SIG-M5 treated with dmso at 0.1 percent for 504 hours (cell line): ENCODE data around the gene RNF130.
A peak's percentile ranks its signal among the peaks of the same experiment; 100 is the strongest.
"Not testable (repeated sequence)": the region's sequence is repeated elsewhere in the genome, so short reads cannot be mapped to it uniquely, and the experiment has no call there.

Experiments used
- DNase-seq: peaks from one replicate; lab custom pipeline; 2025; ENCODE audit not compliant: unreplicated experiment; lab: John Stamatoyannopoulos, UW

The RNF130 gene

DNA sequence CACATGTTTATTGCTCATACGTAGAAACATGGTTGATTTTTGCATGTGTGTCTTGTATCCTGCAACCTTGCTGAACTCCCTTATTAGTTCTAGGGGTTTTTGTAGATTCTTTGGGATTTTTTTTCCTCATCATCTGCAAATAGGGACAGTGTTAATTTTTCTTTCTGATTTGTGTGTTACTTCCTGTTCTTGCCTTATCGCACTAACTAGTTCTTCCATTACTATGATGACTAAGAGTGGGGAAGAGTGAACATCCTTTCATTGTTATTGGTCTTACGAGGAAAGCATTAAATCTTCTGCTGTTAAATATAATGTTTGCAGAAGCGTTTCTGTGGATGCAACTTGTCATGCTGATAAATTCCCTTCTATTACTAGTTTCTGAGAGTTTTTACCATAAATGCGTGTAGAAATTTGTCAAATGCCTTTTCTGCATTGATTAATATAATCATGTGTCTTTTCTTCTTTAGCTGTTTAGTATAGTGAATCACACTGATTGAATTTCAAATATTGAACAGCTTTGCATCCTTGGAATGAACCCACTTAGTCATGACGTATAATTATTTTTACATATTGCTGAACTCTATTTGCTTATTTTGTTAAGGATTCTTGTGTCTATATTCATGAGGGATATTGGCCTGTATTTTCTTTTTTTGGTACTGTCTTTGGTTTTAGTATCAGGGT is 32.1 kb upstream of the RNF130 start:
- no peak for DNase-seq

GRCh38 chr5:180102636-180103035 is 31.1 kb upstream of the RNF130 start:
- DNase-seq: no peak

DNA sequence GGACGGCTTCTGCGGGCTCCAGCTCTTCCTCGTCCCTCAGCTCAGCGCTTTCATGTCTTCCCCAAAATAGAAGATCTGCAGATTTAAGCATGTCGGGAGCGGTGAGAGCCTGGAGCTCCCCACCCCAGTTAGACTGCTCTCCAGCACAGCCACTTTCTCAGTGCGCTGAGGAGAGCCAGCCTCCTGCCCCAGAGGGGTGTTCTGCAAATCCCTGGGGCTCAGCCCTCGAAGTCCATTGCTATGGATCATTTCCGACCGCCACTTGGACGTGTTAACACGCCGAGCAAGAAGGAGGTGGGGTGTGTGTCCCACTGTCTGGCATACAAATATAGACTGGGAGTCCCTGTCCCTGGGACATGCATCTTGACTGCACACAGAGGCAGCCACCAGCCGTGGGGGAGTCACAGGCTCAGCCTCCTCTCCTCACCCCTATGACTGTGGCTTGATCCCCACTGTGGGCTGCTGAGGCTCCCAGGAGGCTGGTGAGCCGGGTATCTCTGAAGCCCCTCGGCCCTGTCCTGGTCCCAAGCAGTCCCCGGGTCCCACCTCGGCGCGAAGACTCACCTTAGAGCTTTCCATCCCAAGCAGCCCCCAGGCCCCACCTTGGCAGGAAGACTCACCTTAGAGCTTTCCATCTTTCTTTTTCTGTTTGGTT is 30.0 kb upstream of the RNF130 start:
- no peak for DNase-seq

- no peak for DNase-seq
These were observed 29.3 kb upstream of the RNF130 start for GRCh38 chr5:180100621-180101450.

DNA sequence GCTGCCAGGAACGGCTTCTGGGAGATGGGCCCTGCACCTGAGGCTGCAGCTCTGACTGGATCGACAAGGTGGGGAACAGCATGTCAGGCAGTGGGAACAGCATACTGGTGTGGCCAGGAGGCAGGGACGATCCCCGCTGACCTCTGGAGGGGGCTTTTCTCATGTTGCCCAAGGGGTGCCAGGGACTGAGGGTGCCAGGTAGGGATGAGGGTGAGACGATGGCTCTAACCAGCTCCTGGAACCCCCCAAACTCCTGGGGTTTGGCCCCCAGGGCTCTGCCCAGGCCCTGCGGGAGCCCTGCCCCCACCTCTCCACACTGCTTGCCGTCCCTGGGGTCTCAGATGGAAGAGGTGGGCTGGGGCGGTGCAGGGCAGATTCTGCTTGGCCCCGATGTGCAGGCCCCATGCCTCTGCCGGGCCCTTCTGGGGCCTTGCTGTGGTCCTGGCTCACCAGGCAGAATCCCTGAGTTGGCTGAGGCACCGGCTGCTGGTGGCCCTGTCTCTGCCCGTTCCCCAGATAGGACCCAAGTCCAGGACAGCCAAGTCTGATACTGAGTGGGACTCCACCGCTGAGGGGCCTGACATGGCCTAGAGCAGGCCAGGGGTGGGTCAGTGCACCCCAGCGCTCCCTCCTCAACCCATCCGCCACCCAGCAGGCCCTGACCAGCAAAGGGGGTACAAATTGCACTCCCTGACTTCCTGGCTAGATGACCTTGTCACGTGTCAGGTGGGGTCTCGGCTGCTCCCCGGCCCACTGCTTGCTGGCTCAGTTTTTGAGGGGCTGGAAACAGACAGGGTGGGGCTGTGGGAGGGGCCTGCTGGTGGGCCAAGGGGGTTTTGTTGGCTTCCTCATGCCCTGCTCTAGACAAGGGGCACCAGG is 28.4 kb upstream of the RNF130 start:
- no peak for DNase-seq

DNA sequence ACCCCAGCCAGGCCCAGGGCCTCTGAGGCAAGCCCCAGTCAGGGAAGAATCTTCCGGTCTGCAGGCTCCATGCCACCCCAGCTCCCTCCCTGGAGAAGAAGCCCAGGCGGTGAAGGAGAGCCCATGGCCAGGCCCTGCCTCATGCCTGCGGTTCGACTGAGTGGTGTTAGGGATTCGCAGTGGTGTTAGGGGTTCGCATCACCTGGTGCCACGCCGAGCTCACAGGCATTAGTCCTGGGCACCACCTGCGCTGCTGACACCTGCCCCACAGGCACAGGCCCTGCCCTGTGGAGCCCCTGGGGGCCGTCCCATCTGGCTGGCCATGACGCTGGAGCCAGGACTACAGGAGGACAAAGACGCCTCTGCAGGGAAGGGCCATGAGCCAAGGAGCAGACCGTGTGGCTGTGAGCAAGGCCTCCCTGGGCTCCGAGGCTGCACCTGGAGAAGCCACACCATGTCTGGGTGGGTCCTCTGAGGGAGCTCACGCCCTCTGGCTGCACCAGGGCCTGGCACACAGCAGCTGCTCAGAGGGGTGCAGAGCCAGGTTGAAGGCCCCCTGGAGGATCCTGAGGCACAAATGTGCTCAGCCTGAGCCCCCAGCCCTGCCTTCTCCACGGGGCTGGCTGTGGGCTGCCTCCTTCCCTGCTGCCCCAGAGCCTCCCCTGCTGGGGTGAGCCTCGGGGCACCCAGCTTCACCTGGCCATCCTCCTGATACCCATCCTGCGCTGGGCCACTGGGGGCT is 27.6 kb upstream of the RNF130 start:
- DNase-seq: no peak

GRCh38 chr5:180098526-180098925 is 27.0 kb upstream of the RNF130 start:
- DNase-seq: no peak

DNA sequence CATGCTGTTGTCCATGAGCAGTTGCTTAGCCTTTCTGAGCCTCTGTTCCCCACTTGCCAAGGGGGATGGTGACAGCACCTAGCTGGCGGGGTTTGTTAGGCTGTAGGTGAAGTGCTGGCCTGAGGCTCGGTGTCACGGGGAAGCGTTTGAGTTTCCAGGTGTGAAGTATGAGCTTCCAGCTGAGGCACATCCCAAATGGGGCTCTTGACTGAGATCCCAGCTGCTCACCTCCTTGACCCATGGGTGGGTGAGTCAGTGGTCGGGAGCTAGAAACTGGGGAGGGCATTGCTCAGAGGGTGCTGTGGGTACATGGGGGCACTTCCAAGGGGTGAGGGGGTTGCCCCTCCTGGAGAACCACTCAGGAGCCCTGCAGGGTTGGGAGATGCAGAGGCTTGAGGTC is 26.4 kb upstream of the RNF130 start:
- DNase-seq: no peak

- DNase-seq: no peak
These were observed 25.8 kb upstream of the RNF130 start for GRCh38 chr5:180097163-180097894.

DNA sequence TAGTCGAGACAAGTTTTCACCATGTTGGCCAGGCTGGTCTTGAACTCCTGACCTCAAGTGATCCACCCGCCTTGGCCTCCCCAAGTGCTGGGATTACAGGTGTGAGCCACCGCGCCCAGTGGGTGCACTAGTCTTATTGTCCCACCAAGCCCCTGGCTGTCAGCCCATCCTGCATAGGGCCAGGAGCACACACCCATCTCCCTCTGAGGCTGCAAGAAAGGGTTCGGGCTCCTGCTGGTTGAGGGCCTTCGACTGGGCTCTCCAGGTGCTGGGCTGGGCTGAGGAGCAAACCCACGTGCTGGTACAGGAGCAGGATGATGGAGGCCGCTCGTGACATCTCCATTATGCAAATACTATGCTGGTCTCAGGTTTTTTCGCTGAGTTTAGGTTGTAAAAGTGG is 25.1 kb upstream of the RNF130 start:
- DNase-seq: no peak

DNA sequence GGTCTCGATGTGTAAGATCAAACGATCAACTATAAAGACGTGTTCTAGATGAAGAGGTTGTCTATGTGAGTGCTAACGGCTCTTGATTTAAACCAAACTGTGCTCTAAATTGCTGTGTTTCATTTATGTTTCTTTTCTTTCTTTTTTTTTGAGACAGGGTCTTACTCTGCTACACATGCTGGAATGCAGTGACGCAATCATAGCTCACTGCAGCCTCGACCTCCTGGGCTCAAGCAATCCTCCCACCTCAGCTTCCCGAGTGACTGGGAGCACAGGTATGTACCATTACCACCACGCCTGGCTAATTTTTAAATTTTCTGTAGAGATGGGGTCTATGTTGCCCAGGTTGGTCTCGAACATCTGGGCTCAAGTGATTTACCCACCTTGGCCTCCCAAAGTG is 24.0 kb upstream of the RNF130 start:
- no peak for DNase-seq

- DNase-seq: peak; percentile 66
These were observed 22.3 kb upstream of the RNF130 start for GRCh38 chr5:180093651-180094382.

DNA sequence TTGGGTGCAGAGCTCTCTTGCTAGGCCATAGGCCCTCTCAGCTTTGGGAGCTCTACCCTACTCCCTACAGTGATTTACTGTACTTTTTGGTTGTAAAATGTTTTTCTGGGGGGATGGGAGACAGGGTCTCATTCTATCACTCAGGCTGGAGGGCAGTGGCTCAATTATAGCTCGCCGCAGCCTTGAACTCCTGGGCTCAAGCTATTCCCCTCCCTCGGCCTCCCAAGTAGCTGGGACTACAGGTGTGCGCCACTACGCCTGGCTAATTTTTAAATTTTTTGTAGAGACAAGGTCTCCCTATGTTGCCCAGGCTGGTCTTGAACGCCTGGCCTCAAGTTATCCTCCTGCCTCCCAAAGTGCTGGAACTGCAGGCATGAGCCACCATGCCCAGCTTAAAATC is 21.7 kb upstream of the RNF130 start:
- no peak for DNase-seq

GRCh38 chr5:180090769-180091546 is 19.4 kb upstream of the RNF130 start:
- peak; percentile 76 for DNase-seq

DNA sequence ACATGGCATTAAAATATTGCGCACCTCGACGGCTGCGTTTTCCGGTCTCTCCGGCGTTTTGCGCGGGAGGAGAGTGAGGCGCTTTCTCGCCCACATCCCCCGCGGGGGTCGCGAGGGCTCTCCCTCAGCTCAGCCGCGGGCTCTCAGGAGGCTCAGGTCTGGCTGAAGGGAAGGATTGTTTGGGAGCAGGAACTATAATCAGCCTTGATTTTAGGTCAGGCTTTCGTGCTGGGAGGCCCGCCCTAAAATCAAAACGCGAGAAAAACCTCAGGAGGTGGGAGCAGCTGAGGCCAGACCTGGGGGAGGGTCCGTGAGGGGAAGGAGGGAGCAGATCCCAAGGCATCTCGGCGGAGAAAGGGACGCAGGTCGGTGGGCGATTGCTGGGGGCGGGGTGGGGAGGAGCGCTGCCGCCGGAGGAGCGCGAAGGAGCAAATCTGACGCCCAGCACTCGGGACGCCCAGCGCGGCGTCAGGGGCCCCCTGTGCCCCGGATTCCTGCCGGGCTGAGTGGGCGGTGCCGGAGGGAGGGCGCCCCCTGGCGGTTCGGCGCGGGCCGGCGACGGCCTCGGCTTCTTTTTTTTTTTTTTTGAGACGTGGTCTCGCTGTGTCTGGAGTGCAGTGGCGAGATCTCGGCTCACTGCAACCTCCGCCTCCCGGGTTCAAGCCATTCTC is 18.7 kb upstream of the RNF130 start:
- peak; percentile 38 for DNase-seq

- not testable (repeated sequence) for DNase-seq
These were observed 18.1 kb upstream of the RNF130 start for GRCh38 chr5:180089628-180090027.

DNA sequence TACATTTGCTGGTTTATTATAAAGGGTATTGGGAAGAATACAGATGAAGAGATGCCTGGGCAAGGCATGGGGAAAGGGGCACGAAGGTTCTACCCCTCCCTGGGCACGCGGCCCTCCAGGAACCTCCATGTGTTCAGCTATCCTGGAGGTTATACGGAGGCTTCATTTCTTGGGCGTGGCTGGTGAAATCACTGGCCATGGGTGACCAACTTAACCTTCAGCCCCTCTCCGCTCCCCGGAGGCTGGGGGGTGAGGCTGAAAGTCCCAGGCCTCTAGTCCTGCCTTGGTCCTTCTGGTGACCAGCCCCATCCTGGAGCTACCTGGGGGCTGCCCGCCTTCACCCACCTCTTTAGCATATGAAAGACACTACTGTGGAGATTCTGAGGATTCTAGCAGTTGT is 17.0 kb upstream of the RNF130 start:
- no peak for DNase-seq
